Fibroblast of peridontal ligament (primary cell): ENCODE data around the gene FNIP1.
A peak's percentile ranks its signal among the peaks of the same experiment; 100 is the strongest.
"Not testable (repeated sequence)": the region's sequence is repeated elsewhere in the genome, so short reads cannot be mapped to it uniquely, and the experiment has no call there.

ENCODE experiments used
- DNase-seq: peaks from one replicate; pipeline ENCODE4 v3.0.0-alpha.2; 2010; ENCODE audit errors: extremely low read depth

Gene FNIP1

GRCh38 chr5:131637694-131638093 lies 159.1 kb downstream of the FNIP1 start:
- no peak for DNase-seq

GRCh38 chr5:131635684-131636572 lies 160.9 kb downstream of the FNIP1 start:
- DNase-seq = peak; percentile 71

DNA sequence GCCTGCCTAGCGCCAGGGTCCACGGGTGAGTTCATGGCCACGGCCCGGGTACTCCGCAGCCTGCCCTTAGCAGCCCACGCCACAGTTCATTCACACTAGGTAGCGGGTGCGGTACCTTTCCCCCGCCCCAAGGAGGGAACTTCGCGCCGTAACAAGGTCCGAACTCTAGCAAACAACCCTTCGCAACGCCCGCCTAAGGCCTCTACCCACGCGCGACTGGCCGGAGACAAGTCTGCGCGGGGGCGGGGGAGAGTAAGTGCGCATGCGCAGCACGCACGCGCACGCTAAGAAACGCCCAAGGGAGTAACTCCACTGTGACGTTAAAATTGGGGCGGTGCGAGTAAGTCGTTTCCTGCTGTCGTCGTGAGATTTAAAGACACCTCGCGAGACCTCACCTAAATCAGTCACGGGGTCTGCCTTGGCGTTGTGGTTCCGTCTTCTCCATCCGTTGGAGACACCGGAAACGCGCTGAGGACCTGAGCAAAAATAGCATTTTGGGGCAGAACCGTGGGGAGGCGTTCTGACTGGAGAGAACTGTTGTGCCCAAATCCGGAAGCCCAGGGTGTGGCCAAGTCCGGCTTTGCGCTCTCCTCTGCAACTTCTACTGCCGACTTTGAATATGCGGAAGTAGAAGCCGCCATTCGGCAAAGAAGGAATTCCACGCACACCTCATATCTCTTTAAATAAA lies 161.7 kb downstream of the FNIP1 start, which contains the start of gene RAPGEF6:
RAPGEF6 (minus strand) TSS at position 234 of the 688 bp plus-strand sequence; CDS start at position 35, 199 bp downstream.
- DNase-seq = peak; percentile 100

DNA sequence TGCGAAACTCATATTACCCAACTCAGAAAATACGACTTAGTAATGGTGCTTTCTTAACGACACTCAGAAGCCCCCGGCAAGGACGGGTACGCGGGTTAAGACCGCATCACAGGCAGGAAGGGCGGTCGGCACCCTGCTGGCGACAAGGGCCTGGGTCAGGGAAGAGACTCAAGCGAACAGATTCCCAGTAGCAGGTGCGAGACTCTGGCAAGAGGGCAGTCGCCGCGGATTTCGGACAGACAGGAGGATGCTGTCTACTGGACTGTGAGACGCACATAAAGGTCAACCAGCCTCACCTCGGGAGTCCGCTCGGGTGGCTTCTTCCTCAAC lies 162.2 kb downstream of the FNIP1 start:
- DNase-seq = peak; percentile 47

GRCh38 chr5:131634238-131634637 lies 162.6 kb downstream of the FNIP1 start:
- DNase-seq = peak; percentile 31

GRCh38 chr5:131633830-131634229 lies 163.0 kb downstream of the FNIP1 start:
- no peak for DNase-seq

DNA sequence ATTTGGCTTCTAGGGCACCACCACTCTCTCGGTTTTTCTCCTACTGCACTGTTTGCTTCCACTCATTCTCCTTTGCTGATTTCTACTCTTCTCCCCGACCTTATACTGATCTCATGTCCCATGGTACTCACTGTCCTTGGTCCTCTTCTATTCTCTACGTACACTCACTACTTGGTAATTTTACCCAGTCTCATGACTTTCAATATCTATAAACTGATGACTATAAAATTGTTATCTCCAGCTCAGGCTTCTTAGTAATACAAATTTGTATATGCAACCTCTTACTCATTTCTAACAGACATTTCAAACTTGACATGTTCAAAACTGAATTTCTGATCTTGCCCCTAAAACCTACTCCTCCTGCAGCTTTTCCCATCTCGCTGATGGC lies 165.9 kb downstream of the FNIP1 start:
- DNase-seq = no peak

DNA sequence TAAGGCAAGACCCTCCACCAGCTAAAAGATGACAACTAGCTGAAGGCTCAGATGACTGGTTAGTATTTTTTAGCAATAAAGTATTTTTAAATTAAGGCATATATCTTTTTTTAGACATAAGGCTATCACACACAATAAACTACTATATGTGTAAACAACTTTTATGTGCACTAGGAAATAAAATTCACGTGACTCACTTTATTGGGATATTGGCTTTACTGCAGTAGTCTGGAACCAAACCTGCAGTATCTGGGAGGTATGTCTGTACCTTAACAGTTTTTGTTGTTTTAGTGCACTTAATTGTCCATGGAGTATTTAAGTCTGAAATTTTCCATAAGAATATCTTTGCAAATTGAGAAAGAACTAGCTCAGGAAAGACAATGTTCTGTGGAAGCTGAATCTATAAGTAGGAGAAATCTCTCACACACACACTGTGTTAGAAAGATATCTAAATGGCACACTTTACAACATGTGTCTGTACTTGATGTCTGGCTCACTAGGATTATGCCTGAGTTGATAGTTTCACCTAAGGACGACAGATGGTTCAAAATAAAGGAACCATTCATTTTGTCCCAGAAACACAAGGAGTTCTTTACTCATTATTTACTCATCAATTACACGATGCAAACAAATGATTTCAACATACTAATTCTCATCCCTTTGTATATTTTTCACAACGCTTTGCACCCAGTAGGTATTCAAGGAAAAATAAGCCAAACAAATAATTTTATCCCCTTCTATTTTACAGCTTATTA lies 166.4 kb downstream of the FNIP1 start:
- no peak for DNase-seq

DNA sequence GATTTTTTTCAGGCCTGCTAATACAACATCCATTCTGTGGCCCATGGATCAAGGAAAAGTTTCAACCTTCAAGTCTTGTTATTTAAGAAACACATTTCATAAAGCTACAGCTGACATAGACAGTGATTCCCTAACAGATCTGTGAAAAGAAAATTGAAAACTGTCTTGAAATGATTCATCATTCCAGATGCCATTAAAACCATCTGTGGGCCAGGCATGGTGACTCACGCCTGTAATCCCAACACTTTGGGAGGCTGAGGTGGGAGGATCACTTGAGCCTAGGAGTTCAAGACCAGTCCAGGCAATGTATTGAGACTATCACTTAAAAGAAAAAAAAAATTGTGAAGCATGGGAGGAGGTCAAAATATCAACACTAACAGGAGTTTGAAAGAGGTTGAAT lies 167.8 kb downstream of the FNIP1 start:
- DNase-seq = peak; percentile 84

- DNase-seq = peak; percentile 45
These were observed 169.5 kb downstream of the FNIP1 start for GRCh38 chr5:131627207-131627865.

DNA sequence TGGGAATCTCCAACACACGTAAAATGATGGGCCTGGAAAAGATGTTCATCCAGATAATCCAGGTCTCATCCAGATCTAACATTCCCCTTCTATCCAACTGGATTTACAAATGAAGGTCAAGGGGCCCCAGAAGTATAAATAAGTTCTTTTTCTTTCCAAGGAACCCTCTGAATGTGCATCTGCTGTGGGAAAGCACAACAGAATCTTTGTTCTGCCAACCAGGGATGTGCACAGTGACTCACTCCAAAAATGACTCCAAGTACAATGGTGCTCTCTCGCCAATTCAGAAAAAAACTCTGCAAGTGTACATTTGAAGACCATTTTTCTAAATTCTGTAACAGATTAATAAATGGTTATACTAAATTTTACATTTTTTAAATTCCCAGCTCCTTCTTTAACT lies 174.2 kb downstream of the FNIP1 start:
- DNase-seq = peak; percentile 56

- not testable (repeated sequence) for DNase-seq
These were observed 175.7 kb downstream of the FNIP1 start for GRCh38 chr5:131621164-131621563.

GRCh38 chr5:131619102-131619501 lies 177.7 kb downstream of the FNIP1 start:
- no peak for DNase-seq

DNA sequence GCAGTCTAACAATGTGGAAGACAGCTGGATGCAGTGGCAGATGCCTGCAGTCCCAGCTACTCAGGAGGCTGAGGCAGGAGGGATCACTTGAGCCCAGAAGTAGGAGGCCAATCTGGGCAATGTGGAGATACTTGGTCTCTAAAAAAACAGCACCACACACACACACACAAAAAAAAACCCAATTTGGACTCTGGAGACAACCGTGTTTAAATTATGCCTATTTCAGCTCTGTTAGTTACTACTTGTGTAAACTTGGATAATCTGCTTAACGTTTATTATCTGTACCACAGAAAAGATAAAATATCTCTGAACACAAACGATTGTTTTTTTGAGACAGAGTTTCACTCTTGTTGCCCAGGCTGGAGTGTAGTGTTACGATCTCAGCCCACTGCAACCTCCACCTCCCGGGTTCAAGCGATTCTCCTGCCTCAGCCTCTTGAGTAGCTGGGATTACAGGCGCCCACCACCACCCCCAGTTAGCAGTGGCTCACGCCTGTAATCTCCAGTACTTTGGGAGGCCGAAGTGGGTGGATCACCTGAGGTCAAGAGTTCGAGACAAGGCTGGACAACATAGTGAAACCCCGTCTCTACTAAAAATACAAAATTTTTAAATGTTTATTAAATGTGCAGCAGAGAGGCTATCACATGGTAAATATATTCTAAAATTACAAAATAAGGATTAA lies 179.5 kb downstream of the FNIP1 start:
- no peak for DNase-seq

- DNase-seq = no peak
These were observed 180.9 kb downstream of the FNIP1 start for GRCh38 chr5:131615957-131616356.

DNA sequence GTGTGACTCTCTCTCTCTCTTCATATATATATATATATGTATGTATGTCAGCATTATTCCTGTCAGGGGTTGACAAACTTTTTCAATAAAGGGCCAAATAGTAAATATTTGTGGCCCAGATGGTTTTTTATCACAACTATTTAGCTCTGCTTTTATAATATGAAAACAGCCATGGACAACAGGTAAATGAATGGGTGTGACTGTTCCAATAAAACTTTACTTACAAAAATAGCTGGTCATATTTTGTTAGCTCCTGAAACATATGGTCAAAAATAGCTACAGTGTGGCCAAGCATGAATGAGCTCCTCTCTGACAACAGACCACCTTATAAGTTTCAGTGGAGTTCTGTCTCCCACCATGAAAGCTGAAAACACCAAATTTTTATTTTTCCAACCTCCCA lies 183.4 kb downstream of the FNIP1 start:
- no peak for DNase-seq

DNA sequence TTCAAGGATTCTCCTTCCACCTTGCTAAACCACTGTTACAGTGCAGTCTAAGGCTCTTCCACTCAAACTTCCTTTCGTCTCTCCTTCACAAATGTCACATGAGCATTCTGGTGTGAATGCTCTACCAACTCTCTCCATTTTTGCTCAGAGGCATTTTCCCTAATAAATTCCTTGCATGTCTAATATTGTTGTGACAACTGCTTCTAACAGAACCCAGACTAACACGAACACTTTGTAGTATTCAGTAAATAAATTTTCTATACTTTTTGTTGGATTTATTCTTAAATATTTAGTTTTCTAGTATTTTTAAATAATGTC lies 185.8 kb downstream of the FNIP1 start:
- DNase-seq = no peak

DNA sequence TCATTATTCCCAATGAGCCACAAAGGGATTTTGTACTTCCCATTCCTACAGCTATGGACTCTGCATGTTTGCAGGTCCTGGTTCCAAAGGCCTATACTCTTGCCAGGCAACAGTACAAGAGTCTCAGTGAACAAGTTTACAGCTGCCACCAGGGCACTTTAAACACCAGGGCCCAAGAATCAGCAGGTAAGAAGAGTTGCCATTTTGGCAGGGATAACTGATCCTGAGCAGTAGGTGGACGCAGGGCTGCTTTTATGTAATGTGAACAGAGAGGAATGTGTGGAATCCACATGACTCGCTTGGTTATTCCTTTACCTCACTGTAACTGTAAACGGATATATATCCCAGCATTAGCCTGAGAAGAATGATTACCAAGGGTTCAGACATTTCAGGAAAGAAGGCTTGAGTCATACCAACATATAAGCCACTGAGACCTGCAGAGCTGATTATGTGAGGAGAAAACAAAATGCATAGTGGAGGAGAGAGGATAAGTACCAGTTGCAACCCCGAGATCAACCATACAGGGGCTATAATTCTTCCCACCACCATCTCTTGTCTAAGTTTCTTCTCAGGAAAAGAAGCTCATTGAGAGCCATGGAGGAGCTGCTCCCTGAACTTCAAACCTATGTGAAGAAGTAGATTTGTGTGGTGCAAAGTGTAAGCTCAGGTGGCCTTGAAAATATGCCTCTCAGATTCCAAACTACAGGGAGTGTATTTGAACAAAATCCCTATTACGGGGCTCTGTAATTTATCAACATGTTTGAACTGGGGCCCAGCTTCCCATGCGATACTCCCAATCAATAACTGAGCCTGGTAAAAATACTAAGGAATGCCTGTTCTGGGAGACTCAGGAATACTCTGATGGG lies 186.4 kb downstream of the FNIP1 start:
- peak; percentile 63 for DNase-seq

GRCh38 chr5:131609774-131610173 lies 187.0 kb downstream of the FNIP1 start:
- DNase-seq = no peak

- DNase-seq = no peak
These were observed 188.2 kb downstream of the FNIP1 start for GRCh38 chr5:131608597-131608996.
